ENCODE measurements around the gene ZBTB20.

ZBTB20 gene

GRCh38 chr3:115019900-115020299 is 127.2 kb downstream of the ZBTB20 start:
- no peak for DNase-seq (ENCODE audit: low read depth)

GRCh38 chr3:115018694-115019093 is 128.4 kb downstream of the ZBTB20 start:
- DNase-seq (ENCODE audit: low read depth) = no peak

- no peak for DNase-seq (ENCODE audit: low read depth)
These were observed 139.1 kb downstream of the ZBTB20 start for GRCh38 chr3:115007966-115008365.

- no peak for DNase-seq (ENCODE audit: low read depth)
These were observed 142.6 kb downstream of the ZBTB20 start for GRCh38 chr3:115004201-115005140.

GRCh38 chr3:114998971-114999579 is 148.0 kb downstream of the ZBTB20 start:
- no peak for DNase-seq (ENCODE audit: low read depth)

- no peak for DNase-seq (ENCODE audit: low read depth)
These were observed 152.3 kb downstream of the ZBTB20 start for GRCh38 chr3:114994554-114995341.

GRCh38 chr3:114985776-114986175 is 161.3 kb downstream of the ZBTB20 start:
- DNase-seq (ENCODE audit: low read depth) = no peak

GRCh38 chr3:114983248-114983647 is 163.8 kb downstream of the ZBTB20 start:
- DNase-seq (ENCODE audit: low read depth) = no peak

- DNase-seq (ENCODE audit: low read depth) = no peak
These were observed 172.7 kb downstream of the ZBTB20 start for GRCh38 chr3:114974387-114974786.

- no peak for DNase-seq (ENCODE audit: low read depth)
These were observed 173.6 kb downstream of the ZBTB20 start for GRCh38 chr3:114973536-114973935.

- no peak for DNase-seq (ENCODE audit: low read depth)
These were observed 179.9 kb downstream of the ZBTB20 start for GRCh38 chr3:114967168-114967567.

GRCh38 chr3:114962189-114962588 is 184.9 kb downstream of the ZBTB20 start:
- DNase-seq (ENCODE audit: low read depth) = no peak

- no peak for DNase-seq (ENCODE audit: low read depth)
These were observed 188.2 kb downstream of the ZBTB20 start for GRCh38 chr3:114958930-114959329.

- DNase-seq (ENCODE audit: low read depth) = no peak
These were observed 193.3 kb downstream of the ZBTB20 start for GRCh38 chr3:114953800-114954199.

GRCh38 chr3:114953215-114953799 is 193.8 kb downstream of the ZBTB20 start:
- DNase-seq (ENCODE audit: low read depth) = no peak

- no peak for DNase-seq (ENCODE audit: low read depth)
These were observed 204.3 kb downstream of the ZBTB20 start for GRCh38 chr3:114942773-114943172.

- no peak for DNase-seq (ENCODE audit: low read depth)
These were observed 205.3 kb downstream of the ZBTB20 start for GRCh38 chr3:114941626-114942309.

- no peak for DNase-seq (ENCODE audit: low read depth)
These were observed 207.2 kb downstream of the ZBTB20 start for GRCh38 chr3:114939920-114940319.

GRCh38 chr3:114933407-114933806 is 213.7 kb downstream of the ZBTB20 start:
- no peak for DNase-seq (ENCODE audit: low read depth)

GRCh38 chr3:114929971-114930732 is 216.9 kb downstream of the ZBTB20 start:
- DNase-seq (ENCODE audit: low read depth) = no peak

All from stimulated activated CD4-positive, alpha-beta T cell treated with anti-CD3 and anti-CD28 coated beads, Interleukin-2, amount 100 ng/mL, for 4 hours (primary cell).